ENCODE measurements around the gene CFAP46.
"Not testable (repeated sequence)": the region's sequence is repeated elsewhere in the genome, so short reads cannot be mapped to it uniquely, and the experiment has no call there.

CFAP46 gene

DNA sequence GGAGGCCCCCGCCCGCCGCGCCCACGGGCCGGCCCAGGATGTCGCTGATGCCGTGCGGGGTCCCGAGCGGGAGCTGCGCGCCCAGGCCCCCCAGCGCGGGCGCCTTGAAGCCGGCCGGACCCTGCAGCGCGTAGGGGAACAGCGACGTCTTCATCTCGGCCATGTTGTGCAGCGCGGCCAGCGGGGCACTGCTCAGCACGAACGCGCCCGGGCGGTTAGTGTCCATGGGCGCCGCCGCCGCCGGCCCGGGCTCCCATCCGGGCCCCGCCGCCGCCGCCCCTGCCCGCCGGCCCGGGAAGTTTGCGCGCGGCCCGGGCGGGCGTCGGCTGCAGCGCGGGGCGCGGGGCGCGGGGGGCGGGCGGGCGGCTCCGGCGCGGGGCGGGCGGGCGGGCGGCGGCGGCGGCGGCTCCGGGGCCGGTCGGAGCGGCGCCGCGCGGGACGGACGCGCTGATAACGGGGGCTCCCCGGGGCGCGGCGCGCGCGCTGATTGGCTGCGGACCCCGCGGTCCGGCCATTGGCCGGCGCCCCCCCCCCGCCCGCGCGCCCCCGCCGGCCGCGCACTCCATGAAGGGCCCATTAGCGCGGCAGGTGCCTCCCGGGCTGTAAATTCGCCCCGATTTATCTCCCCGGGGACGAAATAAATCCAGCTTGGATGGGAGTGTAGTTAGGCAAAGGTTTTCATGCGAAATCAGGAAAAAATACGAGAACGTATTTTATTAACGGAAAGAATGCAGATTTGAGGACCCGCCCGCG is 156.5 kb downstream of the CFAP46 start, which contains the start of gene NKX6-2:
TSS of gene NKX6-2 (minus strand) at position 425 of the 753 bp plus-strand sequence. CDS start at position 226, 199 bp downstream.
- peak in 1 of 4 experiments; percentile 16 for DNase-seq

DNA sequence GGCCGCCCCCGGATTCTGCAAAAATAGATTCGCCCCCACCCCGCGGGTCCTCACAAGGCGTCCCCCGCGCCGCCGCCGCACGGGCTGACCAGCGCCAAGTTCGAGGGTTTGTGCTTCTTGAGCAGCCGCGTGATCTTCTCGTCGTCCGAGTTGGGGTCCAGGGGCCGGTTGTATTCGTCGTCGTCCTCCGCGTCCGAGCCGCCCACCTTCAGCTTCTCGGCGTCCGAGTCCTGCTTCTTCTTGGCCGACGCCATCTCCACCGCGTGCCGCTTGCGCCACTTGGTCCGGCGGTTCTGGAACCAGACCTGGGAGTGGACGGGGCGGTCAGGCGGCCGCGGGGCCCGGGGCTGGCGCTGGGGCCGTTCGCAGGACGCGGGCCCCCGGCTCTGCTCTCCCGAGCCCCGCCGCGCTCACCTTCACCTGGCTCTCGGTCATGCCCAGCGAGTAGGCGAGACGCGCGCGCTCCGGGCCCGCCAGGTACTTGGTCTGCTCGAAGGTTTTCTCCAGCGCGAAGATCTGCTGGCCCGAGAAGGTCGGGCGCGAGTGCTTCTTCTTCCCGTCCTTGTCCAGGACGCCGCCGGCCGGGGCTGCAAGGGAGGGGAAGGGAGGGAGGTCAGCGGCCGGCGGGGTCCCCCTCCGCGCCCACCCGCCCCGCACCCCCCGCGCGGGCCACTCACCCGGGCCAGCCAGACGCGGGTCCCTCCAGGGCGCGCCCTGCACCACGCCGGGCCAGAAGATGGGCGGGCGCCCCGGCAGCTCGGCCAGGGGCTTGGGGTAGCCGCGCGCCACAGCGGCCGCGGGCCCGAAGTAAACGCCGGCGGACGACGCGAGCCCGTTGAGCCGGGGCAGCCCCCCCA is 157.3 kb downstream of the CFAP46 start:
- no peak for DNase-seq

DNA sequence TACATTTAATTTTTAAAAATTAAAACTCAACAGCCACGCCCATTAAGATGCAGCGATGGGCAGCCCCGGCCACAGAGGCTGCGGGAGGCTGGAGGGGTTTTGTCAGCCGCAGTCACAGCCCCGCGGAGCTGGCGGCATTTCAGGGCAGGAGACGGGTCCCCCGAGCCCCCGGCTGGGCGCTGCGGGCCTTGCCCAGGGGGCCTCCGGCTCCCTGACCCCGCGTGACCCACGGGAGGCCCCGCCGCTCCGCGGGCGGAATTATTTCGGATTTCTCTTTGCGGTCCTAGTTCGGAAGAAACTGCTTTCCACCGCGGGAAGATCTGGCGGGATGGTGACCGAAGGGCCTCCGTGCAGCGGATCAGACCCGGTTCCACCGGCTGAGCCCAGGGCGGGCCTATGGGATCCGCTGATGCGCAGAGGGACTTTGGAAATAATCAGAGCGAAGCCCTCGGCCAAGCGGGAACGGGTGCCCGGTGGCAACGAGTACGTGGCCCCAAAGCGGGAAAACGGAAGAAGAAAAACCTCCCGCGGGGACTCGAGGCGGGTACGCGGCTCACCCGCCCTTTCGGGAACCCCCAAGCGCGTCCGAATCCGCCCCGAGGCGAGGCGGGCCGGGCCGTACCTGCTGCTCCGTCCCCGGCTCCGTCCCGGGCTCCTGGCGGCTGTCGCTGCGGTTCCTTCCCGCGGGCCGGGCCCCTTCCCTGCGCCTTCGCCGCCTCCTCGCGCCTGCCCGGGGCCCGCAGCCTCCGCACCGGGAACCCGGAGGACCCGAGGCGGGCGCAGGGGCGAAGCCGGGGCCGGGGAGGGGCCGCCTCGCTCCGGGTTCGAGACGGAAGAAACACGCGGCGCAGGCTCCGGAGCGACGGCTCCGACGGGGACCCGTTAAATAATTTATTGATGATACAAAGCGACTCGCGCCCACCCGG is 158.2 kb downstream of the CFAP46 start:
- DNase-seq = peak in 1 of 4 experiments; percentile 20

DNA sequence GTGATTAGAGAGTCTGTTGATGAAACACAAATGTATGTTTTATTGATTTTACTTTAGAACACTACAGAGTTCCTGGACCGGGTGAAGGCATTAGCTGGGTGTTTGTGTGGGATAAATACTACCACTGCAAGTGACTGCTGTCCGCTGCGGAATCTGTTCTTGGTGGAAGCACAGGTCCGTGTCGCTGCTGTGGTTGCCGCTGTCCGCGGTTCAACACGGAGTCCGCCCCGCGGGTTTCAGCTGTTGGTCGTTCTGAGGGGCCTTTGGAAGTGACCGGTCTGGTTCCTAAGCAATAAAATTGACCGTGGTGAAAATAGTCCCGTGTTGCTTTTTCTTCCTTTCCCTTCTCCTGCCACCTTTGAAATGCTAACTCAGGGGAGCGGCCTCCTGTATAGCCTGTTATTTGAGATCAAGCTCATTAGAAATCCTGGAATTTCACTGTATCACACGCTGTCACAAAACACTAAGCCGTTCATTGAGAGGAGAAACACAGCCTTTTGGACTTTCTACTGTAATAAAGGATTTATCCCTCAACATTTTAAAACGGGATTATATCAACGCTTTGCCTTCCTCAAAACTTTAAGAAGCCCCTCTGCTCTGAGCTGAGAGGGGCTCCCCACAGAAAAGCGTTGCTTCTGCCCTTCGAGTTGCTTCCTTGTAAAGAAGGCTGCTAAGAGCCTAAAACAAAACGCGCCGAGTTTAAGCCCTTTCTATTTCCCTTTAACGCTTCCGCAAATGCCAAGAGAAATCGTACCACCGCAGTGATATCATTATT is 159.0 kb downstream of the CFAP46 start:
- no peak for DNase-seq

DNA sequence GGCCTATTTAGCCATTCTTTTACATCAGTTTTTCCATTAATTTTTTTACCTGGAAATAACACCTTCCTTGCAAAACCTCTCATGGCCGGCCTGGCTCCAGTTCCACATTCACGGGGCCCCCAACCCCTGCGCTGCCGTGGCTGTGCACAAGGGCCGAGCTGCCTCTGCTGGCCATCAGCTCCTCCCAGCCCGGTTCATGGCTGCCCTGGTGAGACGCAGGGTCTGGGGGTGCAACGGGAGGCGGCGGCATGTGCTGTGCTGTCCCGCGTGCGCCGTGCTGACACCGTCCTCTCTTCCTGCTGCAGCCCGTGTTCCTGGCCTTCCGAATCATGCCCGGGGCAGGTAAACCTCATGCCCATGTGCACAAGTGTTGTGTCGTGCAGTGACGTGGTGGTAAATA is 160.8 kb downstream of the CFAP46 start:
- no peak for DNase-seq

DNA sequence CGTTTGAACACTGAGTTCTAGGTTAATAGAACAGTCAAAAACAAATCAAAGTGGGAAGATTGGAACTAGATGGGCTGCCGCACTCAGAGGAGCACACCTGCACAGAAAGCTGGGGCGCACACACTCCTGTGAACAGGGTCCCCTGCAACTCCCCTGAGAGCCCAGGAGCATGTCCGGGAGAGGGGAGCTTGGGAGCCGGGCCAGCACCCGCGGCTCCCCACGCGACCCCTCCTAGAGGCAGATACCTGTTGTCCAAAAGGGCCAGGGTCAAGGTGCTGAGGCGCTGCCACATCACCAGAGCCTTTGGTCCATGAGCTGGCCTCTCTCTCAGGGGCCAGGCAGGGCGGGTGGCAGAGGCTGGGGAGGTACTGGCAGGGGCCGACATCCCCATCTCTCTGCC is 162.0 kb downstream of the CFAP46 start:
- no peak for DNase-seq

DNA sequence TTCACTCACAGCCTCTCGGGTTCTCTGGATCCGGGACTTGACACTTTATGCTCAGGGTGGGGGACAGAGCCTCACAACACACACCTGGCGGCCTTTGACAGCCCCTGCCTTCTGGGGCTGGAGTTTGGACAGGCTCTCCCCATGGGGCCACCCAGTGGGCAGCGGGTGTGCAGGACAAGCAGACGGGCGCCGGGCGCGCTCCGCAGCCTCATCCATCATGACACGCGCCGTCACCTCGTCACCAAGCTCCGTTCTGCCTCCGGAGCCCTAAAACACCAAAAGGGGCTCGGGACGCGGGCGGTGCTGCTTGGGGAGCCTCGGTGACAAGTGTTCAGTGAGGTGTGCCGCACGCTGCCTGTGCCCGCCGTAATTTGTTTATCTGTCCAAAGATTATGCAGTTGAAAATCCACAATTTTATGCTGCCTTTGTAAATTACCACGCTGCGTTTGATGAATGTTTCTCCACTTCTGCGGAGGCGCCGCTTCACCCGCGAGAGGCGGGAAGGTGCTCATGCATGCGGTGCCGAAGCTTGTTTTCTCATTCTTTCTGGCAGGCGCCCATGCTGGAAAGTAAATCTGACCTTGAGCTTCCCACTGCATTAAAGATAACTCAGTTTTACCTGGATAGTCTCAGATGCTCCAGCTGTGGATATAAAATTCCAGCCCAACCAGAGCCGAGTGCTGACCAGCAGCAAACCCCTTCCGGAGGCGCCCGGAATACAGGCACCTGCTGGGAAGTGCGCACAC is 162.6 kb downstream of the CFAP46 start:
- no peak for DNase-seq

DNA sequence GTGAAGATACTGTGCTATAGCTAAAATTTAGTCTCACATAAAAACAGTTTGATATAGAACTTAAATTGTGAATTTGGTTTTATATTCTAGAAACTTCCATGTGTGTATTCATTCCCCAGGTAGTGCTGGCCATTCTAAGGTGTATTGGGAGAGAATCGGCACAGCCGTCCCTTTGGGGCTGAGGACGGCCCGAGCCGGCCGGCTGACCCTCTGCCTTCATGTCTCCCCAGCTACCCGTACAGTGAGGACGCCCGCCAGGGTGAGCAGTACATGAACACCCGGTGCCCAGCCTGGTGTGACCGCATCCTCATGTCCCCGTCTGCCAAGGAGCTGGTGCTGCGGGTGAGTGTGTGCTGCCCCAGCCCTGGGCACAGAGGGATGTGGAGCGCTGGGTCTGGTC is 164.9 kb downstream of the CFAP46 start:
- no peak for DNase-seq

DNA sequence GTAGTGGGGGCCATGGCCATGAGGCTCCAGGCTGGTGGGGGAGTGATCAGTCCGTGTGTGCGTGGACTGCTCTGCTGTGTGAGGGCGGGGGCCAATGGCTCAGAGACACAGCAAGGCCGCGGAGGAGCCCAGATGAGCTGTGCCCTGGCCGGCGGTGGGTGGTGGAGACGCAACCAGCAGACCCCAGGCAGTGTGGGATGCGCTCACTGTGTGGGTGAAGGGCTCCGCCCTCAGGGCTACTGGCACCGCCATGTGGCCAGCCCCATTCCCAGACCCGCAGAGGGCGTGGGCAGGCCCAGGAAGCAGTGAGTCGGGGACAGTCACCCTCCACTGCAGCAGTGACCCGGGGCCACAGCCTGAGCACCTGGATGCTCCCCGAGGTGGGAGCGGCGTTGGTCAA is 165.5 kb downstream of the CFAP46 start:
- DNase-seq = no peak

DNA sequence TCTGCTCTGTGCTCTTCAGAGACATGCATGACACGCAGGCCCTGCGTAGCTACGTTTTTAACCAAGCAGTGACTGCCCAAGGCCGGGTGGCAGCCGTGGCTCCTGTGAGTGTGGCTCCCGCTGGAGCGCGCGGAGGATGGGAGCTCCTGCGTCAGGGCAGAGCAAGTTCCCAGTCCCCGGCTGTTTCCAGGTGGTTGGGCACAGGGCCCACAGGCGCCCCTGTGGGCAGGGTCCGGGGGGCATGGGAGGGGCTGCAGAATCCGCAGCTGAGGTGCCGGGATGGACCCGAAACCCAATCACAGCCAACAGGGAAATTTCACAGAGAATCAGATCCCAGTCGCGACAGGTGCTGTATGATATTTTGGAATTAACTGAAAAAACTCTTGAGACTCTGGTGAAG is 166.2 kb downstream of the CFAP46 start:
- DNase-seq = no peak

DNA sequence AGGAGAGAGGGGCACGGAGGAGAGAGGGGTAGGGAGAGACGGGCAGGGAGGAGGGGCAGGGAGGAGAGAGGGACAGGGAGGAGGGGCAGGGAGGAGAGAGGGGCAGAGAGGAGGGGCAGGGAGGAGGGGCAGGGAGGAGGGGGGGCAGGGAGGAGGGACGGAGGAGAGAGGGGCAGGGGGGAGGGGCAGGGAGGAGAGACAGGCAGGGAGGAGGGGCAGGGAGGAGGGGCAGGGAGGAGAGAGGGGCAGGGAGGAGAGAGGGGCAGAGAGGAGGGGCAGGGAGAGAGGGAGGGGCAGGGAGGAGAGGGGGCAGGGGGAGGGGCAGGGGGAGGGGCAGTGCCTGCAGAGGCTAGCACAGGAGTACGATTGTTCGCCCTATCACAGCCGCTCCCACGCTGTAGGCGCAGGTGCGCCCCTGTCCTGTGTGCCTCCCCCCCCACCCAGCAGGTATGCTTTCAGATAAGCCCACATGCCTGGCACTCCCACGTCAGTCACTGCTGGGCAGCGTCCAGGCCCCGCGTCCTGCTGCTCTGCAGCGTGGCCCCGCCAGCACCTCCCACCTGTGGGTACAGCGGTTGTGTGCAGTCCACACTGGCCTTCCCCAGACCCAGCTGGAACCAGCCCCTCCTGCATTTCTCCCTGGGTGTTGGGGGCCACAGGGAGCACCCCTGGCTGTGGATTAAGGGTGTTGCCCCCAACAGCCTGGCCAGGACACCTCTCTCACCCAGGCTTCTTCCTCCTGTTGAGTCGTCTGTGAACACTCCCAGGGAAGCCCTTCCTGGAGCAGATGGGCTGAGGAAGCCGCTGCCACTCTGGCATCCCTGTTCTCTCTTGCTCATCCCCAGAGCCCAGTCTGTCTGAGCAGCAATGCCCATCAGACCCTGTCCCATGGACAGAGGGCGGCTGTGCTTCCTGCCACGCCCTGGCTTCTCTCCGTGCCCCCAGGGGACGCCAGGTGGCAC is 167.2 kb downstream of the CFAP46 start:
- DNase-seq = no peak

DNA sequence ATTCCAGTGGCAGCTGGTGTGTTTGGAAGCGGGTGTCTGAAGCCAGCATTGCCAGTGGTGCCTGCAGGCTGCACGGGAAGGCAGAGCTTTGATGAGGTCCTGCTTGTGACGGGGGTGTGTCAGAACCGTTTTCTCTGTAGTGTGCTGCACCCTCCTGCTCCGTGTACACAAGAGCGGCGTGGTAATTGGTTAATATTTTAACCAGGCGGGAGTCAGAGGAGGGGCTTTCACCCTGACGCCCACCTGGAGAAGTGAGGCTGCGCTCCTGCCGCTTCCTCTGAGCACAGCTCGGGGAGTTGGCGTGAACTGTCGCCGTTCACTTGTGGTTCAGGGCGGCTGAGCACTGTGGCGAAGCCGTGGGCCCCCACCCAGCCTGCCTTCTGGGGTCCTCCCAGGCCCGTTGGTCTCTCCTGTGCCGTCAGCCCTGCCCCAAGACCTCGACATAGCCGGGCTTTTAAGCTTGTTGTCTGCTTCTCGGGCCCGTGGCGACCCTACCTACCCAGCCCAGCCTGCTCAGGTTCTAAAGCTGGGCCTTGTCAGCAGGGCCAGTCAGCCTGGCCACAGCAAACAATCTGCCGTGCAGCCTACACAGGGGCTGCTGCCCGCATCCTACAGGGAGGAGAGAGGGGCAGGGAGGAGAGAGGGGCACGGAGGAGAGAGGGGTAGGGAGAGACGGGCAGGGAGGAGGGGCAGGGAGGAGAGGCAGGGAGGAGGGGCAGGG is 168.0 kb downstream of the CFAP46 start:
- DNase-seq = no peak

DNA sequence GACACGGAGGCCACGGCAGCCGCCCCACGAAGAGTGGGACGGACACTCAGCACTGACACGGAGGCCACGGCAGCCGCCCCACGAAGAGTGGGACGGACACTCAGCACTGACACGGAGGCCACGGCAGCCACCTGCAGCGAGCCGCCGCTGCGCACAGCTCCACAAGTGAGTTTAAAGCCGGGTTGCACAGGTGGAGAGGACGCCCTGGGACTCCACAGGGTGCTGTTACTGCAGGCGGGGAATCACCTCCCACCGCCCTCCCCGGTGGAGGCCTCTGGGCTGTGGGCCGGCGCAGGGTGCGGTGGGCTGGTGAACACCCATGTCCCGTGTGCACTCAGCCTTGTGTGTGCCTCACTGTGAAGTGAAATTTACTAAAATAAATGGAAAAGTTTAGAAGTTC is 169.6 kb downstream of the CFAP46 start:
- not testable (repeated sequence) for DNase-seq

DNA sequence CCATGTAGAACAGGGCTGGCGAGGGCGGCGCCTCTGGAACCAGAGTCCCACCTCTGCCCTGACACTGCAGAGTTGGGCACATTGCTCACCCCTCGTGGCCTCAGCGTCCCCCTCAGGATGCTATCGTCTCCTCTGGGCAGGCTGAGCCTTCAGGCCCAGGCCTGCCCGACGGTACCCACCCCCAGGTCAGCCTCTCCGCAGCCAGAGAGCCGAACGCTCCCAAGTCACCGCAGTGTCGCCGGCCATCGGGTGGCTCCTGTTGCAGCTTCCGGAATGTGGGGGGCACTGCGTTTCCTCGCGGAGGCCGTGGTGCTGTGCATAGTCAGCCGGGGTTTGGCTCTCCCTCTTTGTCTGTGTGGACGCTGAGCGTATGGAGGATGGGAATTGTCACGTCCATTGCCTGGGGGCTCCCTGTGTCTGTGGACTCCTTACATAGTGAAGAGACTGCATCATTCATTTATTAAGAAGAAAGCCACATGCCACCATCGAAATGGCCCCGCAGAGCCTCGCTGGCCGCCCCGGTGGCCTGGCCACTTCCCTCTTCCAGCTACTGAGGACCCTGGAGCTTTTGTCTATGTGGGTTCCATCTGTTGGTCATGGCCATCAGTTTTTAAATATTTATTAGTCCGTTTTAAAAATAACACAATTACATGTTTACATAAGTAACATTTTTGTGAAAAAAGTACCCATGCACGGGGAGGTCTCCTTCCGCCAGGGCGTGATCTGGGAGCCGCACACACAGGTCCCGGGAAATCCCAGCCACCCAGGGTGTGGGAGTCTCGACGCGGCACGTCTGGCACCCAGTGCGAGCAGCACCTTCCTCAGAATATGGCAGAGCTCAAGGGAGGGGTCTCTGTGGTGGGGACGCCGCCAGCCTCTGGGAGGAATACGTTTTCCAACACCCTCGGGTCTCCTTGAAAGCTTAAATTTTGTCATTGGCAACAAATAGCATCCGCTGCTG is 172.0 kb downstream of the CFAP46 start:
- no peak for DNase-seq

DNA sequence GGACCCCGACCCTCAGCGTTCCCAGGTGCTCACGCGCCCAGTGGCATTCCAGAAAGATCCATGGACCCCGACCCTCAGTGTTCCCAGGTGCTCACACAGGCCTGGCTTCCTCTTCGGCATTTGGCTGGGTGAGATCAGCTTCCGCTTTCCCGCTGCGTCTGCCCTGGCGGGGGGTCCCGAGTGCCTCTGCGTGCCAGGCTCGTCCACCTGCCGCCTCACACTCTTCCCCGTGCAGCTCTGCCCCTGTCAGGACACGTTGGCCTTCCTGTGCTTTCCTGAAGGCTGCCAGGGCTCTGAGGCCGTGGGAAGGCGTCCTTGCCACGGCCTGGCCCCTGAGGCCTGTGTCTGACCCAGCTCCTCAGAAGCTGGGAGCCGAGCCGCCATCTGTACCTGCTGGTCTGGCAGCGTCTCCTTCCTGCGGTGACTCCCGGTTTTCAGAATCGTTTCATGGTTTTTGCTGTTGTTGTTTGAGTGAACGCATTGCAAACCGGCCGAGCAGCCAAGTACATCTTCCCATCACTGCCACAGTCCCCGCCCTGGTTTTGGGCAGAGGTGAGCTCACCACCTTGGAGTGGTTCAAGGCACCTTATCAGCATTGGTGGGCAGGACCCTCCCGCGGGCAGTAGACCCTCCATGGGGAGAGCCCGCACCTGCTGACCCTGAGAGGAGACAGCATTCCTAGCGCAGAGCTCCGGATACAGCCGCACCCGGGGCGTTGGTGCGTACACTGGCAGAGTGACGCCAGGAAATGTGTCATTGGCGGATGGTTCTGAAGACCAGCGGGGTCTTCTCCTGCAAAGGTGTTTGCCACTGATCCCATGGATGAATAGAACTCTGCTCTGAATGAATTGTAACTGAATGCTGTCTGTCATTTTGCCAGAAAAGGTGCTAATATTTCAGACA is 173.8 kb downstream of the CFAP46 start:
- DNase-seq = no peak

DNA sequence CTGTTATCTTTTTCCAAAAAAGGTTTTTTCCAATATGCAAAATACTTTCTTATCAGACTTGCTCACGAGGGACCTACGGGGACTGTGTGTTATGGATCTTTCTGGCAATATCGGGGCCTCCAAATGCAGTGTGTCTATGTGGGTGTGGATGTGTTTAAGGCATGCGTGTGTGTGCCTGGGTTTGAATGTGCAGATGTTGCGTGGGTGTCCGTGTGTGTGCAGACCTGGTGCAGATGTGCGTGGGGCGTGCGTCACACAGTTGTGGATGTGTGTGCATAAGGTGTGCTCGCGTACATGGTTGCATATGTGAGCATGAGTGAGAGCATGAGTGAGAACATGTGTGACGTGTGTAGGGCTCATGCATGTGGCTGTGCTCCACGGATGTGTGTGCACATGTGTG is 176.1 kb downstream of the CFAP46 start:
- no peak for DNase-seq

DNA sequence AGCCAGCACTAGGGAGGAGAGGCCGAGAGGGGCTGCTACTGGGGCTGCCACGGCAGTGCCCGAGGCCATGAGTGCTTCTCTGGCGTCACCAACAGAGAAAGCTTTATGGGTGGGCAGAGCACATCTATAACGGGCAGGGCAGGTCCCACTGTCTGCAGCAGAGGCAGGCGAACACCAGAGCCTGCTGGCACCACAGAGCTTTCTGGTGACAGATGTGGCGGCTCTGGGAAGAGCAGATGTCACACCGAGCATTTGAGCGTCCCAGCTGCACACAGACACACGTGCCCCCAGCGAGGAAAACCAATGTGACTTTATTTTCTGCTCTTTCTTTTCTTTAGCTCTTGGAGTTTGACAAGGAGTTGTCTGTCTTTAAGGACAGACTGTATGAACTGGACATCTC is 176.9 kb downstream of the CFAP46 start:
- no peak for DNase-seq

Data from suppressor macrophage (primary cell).